Stimulated activated CD4-positive, alpha-beta T cell treated with anti-CD3 and anti-CD28 coated beads, Interleukin-12 subunit alpha, Interleukin-12 subunit beta, amount 100 ng/mL, for 4 hours (primary cell): Measurements from ENCODE around the gene GFY.

Experiments used
- DNase-seq: peaks from one replicate; pipeline ENCODE4 v3.0.0-alpha.2; 2020

Gene GFY, protein sequence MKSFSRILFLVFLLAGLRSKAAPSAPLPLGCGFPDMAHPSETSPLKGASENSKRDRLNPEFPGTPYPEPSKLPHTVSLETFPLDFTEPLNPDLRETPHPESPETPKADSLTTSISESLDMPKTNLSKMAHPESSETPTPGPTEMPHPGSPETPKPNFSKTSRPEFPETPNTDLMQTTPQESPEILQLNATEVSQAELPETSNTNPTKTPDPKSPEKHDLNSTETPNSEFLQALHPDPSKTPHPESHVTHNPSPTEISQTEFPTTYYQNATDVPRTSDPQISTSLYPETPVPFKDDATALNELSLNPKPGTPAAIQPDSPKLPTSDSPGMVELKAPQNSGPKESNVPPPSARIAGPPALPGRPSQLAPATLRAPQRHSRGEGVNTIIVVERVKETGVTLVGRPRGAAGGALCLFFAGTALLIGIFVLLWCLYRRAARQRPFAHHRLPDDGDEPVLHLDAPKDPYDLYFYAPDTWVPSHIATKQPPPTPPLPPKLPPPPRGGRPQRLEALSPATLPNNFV

DNA sequence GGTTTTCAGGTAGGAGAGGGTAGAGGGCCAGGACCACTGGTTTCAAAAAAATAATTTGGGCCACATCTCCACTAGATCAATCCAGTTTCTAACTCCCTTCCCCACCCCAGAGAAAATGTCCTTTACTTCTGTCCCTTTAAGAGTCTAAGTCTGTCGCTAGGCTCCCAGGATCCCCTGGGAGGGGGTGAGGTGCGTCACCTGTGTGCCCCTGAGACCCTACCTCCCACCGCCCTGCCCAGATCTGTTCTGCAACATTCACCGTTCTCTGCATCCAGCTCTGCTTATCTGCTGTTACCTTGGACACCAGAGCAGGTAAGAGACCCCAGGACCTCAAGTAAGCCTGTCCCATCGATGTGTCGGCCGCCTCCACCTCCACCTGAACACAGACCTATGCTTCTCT, at the start of gene GFY:
TSS of gene GFY (plus strand) at position 211 of the 400 bp plus-strand sequence. CDS start 1,043 bp downstream, outside the sequence.
- DNase-seq = no peak

DNA sequence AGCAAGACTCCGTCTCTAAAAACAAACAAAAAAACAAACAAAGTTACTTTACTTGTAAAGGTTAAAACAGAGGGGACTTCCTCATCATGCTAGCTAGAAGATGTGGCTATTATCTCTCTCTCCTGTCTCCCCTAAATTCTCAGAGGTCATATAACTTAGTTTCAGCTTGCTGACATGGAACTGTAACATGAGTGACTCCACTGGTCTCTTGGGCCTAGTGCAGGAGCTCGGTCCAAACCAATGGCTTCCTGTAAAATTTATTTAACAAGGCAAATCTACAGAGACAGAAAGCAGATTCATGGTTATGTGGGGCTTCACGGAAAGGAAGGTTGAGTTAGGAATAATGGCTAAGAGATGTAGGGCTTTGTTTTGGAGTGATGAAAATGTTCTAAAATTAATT, 46.7 kb upstream of the GFY start:
- DNase-seq = no peak

DNA sequence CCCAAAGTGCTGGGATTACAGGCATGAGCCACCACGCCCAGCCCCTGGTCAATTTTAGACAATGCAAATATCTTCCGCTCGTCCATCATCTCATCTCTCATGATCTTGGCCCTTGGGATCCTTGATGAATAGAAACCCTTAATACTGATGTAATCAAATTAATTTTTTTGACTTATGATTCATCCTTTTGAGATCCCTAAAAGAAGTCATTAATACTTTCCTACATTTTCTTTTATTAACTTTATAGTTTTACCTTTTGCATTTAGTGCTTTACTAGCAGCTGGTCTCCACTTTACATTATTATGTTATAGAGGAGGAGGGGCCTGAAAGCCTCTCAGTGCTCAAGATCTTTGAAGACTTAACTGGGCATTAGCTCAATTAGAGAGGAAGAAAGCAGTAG, 44.8 kb upstream of the GFY start:
- DNase-seq = no peak

DNA sequence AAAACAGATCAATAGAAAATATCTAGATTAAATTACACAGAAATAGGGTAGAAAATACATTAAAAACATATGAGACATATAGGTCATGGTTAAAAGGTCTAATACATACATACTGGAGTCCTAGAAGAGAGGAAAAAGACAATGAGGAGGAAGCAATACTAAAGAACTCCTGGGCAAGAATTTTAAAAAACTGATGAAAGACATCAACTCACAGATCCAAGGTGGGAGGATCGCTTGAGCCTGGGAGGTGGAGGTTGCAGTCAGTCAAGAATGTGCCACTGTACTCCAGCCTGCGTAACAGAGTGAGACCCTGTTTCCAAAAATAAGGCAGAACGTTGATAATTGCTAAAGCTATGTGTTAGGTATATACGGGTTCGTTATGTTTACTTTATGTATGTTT, 42.5 kb upstream of the GFY start:
- DNase-seq = no peak

DNA sequence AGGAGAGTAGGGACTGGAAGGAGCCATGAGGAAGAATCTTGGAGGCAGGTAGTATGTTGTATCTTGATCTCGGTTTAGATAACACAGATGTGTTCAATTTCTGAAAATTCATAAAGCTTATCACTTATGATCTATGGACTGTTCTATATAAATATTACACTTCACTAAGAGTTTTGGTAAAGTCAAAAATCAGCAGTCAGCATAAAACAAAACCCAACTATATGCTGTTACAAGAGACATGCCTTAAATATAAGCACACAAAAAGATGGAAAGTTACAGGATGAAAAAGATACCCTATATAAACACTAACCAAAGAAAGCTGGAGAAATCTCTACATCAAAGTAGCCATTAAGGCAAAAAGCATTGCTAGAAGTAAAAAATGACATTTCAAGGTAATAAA, 41.6 kb upstream of the GFY start:
- no peak for DNase-seq

DNA sequence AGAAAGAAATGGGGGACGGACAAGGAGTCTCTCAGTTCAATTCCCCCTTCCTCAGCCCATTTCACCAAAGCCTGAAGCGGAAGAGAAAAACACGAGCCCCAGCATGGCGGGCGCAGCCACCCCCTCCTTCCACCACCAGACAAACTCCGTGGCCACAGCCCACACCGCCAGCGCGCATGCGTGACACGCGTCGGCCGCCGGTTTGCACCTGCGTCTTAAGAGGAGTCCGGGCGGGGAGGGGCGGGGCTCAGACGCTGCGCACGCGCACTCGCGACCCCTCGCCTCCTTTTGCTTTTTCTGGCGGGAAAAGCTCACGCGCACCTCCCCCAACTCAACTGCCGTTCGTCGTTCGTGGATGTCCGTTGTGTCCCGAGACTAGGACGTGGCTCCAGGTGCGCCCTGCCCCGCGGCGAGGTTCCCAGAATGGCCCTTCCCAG, 37.2 kb upstream of the GFY start, which contains the start of gene KASH5:
TSS of gene KASH5 (plus strand) at position 314 of the 437 bp plus-strand sequence. CDS start 2,635 bp downstream, outside the sequence.
- DNase-seq = peak; percentile 92

DNA sequence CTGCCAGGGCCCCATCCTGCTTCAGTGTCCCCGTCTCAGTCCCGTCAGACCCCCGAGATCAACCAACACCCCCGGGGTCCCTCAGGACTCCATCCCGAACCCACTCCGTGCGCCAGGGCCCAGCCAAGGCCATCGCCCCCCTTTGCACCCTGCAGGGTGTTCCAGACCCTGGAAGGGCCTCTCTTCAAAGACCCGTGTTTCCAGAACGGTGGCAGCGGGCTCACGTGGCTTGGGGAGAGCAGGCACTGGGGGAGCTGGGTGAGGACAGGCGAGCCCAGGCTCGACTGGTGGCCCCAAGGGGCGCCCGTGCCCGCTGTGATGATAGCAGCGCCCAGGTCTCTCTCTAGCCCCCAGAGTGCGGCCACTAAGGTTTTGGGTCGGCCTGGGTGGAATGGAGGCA, 35.8 kb upstream of the GFY start:
- no peak for DNase-seq

DNA sequence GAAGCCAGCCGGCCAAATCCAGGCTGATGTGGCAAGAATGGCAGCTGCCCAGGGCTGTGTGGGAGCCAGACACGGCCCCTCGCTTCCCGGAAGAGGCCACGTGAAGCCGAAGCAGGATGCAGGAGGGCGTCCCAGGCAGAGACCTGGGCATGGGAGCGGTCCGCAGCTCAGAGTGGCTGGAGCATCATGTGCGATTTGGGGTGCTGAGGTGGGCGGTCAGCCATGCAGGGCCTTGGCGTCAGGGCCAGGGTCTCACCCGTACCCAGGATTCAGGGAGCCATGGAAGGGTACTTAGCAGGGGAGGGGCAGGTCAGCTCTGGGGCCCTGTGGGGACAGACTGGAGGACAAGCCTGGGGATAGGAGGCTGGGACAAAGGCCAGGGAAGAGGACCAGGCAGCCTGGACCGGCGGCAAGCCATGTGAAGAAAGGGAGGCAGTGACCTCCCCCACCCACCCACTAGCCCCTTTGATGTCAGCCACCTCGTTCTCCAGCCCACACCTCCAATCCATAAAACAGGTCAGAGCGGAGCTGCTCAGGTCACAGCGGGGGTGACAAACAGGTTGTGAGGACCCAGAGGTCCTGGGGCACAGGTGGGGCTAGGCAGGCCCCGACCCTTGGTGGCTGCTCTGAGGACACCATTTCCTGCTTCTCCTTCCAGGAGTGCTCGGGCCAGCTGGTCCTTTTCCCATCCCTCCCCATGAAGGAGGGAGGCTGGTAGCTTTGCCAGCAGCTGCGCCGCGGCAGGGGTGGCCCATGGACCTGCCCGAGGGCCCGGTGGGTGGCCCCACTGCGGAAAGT, 34.9 kb upstream of the GFY start:
- no peak for DNase-seq

DNA sequence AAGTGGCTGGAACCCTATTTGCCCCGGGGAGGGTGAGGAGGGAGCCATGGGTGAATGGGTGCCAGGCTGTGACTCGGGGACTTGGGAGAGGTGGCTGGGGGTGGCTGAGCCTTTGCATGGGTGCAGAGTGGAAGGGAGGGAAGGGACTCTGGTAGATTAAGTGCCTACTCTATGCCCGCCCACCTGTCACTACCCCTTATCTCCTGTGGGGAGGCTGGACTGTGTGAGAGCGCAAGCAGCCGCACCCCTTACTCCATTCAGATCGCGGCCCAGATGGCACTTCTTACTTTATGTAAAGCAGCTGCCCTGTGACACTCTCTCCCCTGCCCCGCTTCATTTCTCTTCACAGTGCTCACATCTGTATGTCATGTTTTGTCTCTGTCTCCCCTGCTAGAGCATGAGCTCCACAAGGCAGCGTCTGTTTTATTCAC, 34.2 kb upstream of the GFY start:
- no peak for DNase-seq

DNA sequence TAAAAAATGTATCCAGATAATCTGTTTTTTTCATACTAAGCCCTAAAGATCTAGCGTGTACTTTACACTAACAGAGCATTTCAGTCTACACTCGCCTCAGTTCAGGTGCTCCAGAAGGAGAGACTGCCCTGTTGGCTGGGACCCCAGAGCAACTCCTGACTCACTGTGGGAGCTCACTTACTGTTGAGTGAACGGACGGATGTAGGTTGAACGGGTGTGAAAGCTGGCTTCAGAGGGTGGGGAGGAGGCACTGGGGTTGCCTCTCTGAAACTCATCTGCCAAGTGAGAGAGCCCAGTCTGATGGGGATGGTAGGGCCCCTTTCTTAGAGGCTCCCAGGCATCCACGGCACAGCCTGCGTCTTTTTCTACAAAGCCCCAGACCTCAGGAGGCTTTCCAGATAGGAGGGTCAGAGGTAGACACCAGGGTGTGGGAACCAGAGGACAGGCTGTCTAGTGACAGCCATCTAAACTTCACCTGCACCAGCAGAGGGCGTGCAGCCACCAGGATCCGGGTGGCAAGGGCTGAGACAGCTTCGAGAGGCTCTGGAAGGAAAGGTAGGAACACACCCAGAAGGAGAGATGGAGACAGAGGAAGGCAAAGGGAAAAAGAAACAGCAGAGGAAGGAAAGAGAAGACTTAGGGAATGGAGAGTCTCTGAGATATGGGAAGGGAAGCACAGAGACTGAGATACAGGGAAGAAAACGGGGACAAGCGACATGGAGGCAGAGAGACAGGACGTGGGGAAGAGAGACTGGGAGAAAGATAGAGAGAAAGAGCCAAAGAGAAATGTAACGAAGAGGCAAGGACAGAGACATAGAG, 33.4 kb upstream of the GFY start:
- DNase-seq = peak; percentile 75

DNA sequence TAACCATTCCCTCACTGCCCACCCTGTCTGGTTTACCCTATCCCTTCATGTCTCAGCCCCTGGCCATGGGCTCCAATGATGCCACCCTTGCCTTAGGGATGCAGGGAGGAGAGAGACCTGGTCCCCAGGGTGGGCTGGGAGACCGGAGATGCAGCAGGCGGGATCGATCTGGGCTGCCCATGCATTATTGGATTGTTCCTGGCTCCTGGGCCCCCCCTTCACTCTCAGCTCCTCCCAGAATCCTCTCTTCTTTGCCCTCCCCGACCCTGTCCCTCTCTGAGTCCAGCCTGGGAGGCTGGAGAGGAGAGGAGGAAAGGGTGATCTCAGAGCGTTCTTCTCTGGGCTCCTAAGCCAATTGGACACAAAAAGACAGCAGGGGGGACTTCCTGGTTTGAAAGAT, 31.3 kb upstream of the GFY start:
- no peak for DNase-seq

DNA sequence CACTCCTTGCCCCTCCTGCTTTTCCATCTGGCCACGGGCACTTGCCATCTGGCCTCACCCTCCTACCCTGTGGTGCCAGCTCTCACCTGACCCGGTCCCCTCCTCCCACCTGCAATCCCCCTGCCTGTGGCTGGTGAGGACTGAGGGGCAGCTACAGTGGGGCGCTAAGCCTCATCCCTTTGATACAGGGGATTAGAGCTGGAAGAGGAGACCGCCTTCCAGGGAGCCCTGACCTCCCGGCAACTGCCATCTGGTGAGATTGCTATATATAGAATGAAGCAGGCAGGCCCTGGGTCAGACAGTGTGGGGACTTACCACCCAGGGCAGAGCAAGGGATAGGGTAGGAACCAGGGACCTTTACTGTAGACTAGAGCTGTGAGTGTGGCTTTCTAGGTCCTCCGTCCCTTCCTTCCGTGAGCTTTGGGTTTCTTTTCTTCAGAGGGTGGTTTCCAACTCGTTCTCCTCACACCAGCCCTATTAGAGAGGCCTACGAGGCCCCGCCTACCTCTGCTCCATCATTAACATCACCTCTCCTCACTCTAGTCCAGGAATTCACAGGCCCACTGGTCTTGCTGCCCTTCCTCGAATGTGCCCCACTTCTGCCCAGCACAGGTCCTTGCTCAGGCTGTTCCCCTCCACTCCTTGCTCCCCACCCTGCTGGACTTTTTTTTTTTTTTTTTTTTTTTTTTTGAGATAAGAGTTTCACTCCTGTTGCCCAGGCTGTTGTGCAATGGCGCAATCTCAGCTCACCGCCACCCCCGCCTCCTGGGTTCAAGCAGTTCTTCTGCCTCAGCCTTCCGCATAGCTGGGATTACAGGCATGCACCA, 29.4 kb upstream of the GFY start:
- DNase-seq = no peak

DNA sequence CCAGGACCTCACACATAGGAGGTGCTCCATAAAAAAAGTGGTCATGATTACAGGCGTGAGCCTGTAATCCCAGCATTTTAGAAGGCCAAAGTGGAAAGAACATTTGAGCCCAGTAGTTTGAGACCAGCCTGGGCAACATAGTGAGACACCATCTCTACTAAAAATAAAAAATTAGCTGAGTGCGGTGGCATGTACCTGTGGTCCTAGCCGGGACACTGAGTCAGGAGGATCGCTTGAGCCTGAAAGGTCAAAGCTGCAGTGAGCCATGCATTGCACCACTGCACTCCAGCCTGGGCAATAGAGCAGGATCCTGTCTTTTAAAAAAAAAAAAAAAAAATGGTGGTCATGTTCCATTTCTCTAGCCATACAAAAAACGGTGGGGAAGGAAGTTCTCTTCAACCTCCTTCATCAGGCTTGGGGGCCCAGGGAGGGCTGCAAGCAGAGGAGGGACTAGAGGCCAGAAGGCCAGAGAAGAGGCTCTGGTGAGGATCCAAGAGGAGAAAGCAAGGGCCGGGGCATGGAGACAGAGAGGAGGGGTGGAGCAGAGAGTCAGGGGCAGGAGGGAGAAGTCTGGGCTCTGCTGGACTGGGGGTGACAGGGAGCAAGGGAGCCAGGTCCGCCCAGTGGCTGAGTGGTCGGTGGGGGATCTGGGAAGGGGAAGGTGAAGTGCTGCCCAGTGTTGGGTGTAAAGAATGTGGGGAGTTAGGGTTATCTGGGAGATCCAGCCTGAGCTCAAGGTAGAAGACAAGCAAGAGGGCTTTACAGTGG, 28.3 kb upstream of the GFY start:
- no peak for DNase-seq

DNA sequence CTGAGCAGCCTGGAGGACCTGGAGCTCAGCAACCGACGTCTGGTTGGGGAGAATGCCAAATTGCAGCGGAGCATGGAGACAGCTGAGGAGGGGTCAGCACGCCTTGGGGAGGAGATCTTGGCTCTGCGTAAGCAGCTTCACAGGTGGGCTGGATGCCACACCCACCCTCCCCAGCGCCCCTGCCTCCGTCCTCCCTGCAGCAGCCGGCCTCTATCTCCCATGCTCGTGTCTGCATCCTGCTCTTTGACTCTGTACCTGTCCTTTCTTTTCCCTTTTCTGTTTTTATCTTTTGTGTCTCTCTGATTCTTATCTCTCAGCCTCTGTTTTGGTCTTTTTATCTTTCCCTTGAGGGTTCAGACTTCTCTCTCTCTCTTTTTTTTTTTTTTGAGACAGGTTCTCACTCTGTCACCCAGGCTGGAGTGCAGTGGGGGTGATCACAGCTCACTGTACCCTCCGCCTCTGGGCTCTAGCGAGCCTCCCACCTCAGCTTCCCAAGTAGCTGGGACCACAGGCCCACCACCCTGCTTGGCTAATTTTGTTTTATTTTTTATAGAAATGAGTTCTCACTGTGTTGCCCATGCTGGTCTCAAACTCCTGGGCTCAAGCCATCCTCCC, 27.1 kb upstream of the GFY start:
- no peak for DNase-seq

DNA sequence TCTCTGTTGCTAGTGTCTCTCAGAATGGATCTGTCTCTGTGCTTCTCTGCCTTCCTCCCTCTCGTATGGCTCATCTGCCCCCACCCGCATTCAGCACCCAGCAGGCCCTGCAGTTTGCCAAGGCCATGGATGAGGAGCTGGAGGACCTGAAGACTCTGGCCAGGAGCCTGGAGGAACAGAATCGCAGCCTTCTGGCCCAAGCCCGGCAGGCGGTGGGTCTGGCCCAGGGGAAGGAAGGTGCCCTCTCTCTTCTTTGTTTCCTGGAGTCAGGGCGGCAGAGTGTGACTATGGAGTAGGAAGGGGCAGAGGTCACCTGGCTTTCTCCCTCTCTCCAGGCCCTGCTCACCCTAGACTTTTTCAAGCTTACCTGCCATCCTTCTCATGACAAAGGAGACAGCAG, 26.3 kb upstream of the GFY start:
- no peak for DNase-seq

DNA sequence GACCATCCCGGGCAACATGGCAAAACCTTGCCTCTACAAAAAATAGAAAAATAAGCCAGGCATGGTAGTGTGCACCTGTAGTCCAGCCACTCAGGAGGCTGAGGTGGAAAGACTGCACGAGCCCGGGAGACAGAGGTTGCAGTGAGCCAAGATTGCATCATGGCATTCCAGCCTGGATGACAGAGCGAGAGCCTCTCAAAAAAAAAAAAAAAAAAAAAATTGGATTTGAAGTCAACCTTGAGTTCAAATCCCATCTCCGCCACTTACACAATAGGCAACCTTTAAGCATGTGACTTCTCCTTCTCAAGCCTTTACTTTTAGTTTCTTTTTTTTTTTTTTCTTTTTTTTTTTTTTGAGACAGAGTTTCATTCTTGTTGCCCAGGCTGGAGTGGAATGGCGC, 25.2 kb upstream of the GFY start:
- no peak for DNase-seq

DNA sequence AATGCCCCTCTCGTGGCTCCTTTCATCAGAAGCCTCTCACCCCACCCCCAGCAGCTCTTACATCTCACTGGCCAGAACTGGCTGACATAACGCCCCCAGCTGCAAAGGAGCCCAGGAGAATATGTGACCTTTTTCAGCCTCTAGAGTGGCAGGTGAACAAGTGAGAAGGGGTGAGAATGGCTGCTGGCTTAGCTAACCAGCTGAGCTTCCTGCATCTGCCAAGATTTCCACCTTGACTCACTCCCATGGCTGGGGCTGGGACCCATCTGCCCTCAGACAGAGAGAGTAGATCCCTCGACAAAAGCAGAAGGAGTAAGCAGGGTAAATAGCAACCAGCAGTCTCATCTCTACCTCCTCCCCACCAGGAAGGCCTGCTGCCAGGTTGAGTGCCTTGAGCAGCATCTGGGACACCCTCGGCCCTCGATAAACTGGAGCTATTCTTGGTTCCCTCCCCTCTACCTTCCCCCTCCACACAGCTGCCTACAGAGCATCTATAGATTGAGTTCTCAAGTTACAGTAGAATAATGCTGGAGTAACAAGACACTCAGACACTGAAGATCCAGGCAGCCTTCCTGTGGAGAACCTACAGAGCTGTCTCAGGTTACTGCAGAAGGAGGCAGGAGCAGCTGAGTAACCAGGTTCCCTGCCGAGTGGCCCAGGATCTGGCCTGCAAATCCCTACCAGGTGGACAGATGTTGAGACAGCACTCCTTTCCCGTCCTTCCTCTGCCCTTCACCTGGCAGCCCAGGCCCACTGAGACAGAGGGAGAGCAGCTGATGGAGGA, 21.6 kb upstream of the GFY start:
- no peak for DNase-seq

DNA sequence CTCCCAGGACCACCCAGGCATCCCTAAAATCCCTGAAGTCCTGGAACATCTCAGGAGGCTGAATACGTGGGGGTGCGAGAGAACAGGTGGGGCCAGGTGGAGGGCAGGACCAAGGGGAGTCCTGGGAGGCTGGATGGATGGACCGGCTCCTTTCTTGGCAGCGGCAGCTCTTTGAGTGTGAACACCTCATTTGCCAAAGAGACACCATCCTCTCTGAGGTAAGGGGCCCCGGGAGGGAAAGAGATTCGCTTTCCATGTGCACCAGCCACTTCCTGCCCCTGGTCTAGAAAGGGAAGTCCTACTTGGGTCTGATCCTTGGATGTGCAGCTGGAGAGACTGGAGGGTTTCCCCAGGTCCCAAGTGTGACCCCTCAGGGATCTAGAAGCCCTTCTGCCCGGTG, 18.1 kb upstream of the GFY start:
- DNase-seq = no peak

DNA sequence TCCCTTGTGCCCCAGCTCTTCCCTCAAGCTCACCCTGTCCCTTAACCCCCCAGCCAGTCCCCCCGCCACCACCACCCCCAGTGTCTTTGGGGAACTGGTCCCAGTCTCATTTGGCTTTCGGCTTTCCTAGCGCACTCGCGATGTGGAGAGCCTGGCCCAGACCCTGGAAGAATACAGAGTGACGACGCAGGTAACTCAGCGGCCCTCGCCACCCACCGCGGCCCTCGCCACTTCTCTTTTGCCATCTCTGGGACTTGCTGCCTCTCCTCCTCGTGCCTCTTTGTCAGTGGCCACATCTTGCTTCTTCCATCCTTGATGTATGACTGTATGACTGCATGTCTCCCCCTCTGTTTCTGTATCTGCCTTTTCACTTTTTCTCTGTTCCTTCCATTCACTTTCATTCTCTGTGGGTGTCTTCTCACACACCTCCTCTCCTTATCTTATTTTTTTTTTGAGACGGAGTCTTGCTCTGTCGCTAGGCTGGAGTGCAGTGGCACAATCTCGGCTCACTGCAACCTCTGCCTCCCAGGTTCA, 17.6 kb upstream of the GFY start:
- DNase-seq = no peak
